PFSK-1 (cell line): Measurements from ENCODE around the gene CLASP1.

Source experiments
- FOXP2 ChIP-seq: optimal IDR thresholded peaks from 2 replicates; pipeline ENCODE3; 2011; ENCODE audit warnings: borderline replicate concordance, control low read depth, inconsistent platforms; ENCODE audit not compliant: insufficient read depth; ENCODE audit errors: extremely low read length, extremely low read depth
- POLR2AphosphoS5 ChIP-seq: IDR thresholded peaks from 2 replicates; pipeline ENCODE4 v1.6.1; 2012; ENCODE audit warnings: low read depth, mild to moderate bottlenecking, control low read depth, low read length, moderate library complexity
- REST ChIP-seq, 2 experiments: IDR thresholded peaks; 2 replicates each; pipeline versions ENCODE4 v1.6.1 to v1.8.0; 2011 to 2012; ENCODE audit warnings: low read depth in 2 of 2, low read length in 2 of 2, control low read depth in 1 of 2, inconsistent platforms in 1 of 2, mild to moderate bottlenecking in 1 of 2, moderate library complexity in 1 of 2; ENCODE audit not compliant: insufficient read depth in 1 of 2
- SIN3A ChIP-seq: IDR thresholded peaks from 2 replicates; pipeline ENCODE4 v1.6.1; 2012; ENCODE audit warnings: mild to moderate bottlenecking, low read length, moderate library complexity, borderline replicate concordance; ENCODE audit not compliant: insufficient read depth
- TAF1 ChIP-seq: IDR thresholded peaks from 2 replicates; pipeline ENCODE4 v1.6.1; 2012; ENCODE audit warnings: low read length, control low read depth, borderline replicate concordance; ENCODE audit not compliant: insufficient read depth

GRCh38 chr2:121565389-121566250 lies 83.6 kb downstream of the CLASP1 start:
- TF ChIP-seq REST (IDR thresholded peaks at IDR 0.05; ENCODE audit: insufficient read depth in 1 of 2, low read depth in 2 of 2, low read length in 2 of 2) (no peak), POLR2AphosphoS5 (no peak), TAF1 (no peak), SIN3A (no peak), FOXP2 (no peak)
